ENCODE measurements around the gene PPFIBP2. TPM values are rescaled to one million over a fixed set of nuclear protein-coding genes. Genes with fewer than 3 reads are reported as not detected.

Gene PPFIBP2
- total RNA-seq, 1 donor from 2014 or later: 1.8 TPM

- H3K4me3 Mint-ChIP-seq (ENCODE audit: unreplicated experiment): no peak overlapping the region
- no peak for TF ChIP-seq CTCF (IDR thresholded peaks at IDR 0.05; ENCODE audit: insufficient read depth, low read depth, low read length)
- no peak for TF ChIP-seq EZH2 (IDR thresholded peaks at IDR 0.05; ENCODE audit: insufficient read depth, low read length)
- H3K9me3 Mint-ChIP-seq (ENCODE audit: unreplicated experiment): no peaks in the 10 kb centered on the region
- no peak overlapping the region for H3K4me3 ChIP-seq (ENCODE audit: insufficient read depth, low read depth, low read length)
- H3K9me3 ChIP-seq (ENCODE audit: insufficient read depth, low read depth, low read length): no peaks in the 10 kb centered on the region
- no peaks in the 10 kb centered on the region for H3K79me2 ChIP-seq (ENCODE audit: insufficient read depth, low read length)
- FAIRE-seq (no peak), DNase-seq (ENCODE audit: low read depth) (no peak)
- H3K27ac ChIP-seq (ENCODE audit: low read depth, low read length): no peak overlapping the region
- no peak overlapping the region for H2AFZ ChIP-seq (ENCODE audit: low read depth, low read length)
- H3K27me3 ChIP-seq (ENCODE audit: insufficient read depth, low read length): no peaks in the 10 kb centered on the region
- no peak overlapping the region for H3K27ac Mint-ChIP-seq (ENCODE audit: unreplicated experiment)
- H3K36me3 Mint-ChIP-seq (ENCODE audit: low read depth, unreplicated experiment): no peaks in the 10 kb centered on the region
- peaks cover 19% of the 10 kb centered on the region for H3K27me3 Mint-ChIP-seq (ENCODE audit: low read depth, unreplicated experiment)
- H3K4me1 ChIP-seq (ENCODE audit: insufficient read depth, low read length): no peaks in the 10 kb centered on the region
- H3K4me1 Mint-ChIP-seq (ENCODE audit: low read depth, unreplicated experiment): no peaks in the 10 kb centered on the region
- H3K36me3 ChIP-seq (ENCODE audit: insufficient read depth, low read length): no peaks in the 10 kb centered on the region
- H4K20me1 ChIP-seq (ENCODE audit: insufficient read depth, low read length): no peaks in the 10 kb centered on the region
- no peak overlapping the region for H3K4me2 ChIP-seq (ENCODE audit: low read length)
- no peak overlapping the region for H3K9ac ChIP-seq (ENCODE audit: low read length)
These were observed 33.7 kb upstream of the PPFIBP2 start for GRCh38 chr11:7480113-7480512.

GRCh38 chr11:7484131-7484530 lies 29.7 kb upstream of the PPFIBP2 start:
- Histone ChIP-seq H3K79me2 (ENCODE audit: insufficient read depth, low read length) (no peaks in the 10 kb centered on the region), H3K9ac (ENCODE audit: low read length) (no peak overlapping the region), H3K9me3 (ENCODE audit: insufficient read depth, low read depth, low read length) (no peaks in the 10 kb centered on the region), H3K4me3 (ENCODE audit: insufficient read depth, low read depth, low read length) (no peak overlapping the region), H3K4me2 (ENCODE audit: low read length) (no peak overlapping the region), H3K27me3 (ENCODE audit: insufficient read depth, low read length) (no peaks in the 10 kb centered on the region), H3K36me3 (ENCODE audit: insufficient read depth, low read length) (no peaks in the 10 kb centered on the region), H3K27ac (ENCODE audit: low read depth, low read length) (no peak overlapping the region), H4K20me1 (ENCODE audit: insufficient read depth, low read length) (no peaks in the 10 kb centered on the region), H2AFZ (ENCODE audit: low read depth, low read length) (no peak overlapping the region), H3K4me1 (ENCODE audit: insufficient read depth, low read length) (no peaks in the 10 kb centered on the region)
- DNase-seq (ENCODE audit: low read depth) (no peak), FAIRE-seq (no peak)
- Mint-ChIP-seq H3K4me3 (ENCODE audit: unreplicated experiment) (no peak overlapping the region), H3K27ac (ENCODE audit: unreplicated experiment) (no peak overlapping the region), H3K36me3 (ENCODE audit: low read depth, unreplicated experiment) (no peaks in the 10 kb centered on the region), H3K4me1 (ENCODE audit: low read depth, unreplicated experiment) (no peaks in the 10 kb centered on the region), H3K27me3 (ENCODE audit: low read depth, unreplicated experiment) (no peaks in the 10 kb centered on the region), H3K9me3 (ENCODE audit: unreplicated experiment) (no peaks in the 10 kb centered on the region)
- TF ChIP-seq EZH2 (IDR thresholded peaks at IDR 0.05; ENCODE audit: insufficient read depth, low read length) (no peak), CTCF (IDR thresholded peaks at IDR 0.05; ENCODE audit: insufficient read depth, low read depth, low read length) (no peak)

- Histone ChIP-seq H3K79me2 (ENCODE audit: insufficient read depth, low read length) (no peaks in the 10 kb centered on the region), H4K20me1 (ENCODE audit: insufficient read depth, low read length) (no peaks in the 10 kb centered on the region), H3K36me3 (ENCODE audit: insufficient read depth, low read length) (no peaks in the 10 kb centered on the region), H3K9me3 (ENCODE audit: insufficient read depth, low read depth, low read length) (no peaks in the 10 kb centered on the region), H2AFZ (ENCODE audit: low read depth, low read length) (no peak overlapping the region), H3K4me1 (ENCODE audit: insufficient read depth, low read length) (no peaks in the 10 kb centered on the region), H3K4me2 (ENCODE audit: low read length) (no peak overlapping the region), H3K27me3 (ENCODE audit: insufficient read depth, low read length) (no peaks in the 10 kb centered on the region), H3K27ac (ENCODE audit: low read depth, low read length) (no peak overlapping the region), H3K9ac (ENCODE audit: low read length) (no peak overlapping the region), H3K4me3 (ENCODE audit: insufficient read depth, low read depth, low read length) (no peak overlapping the region)
- no peaks in the 10 kb centered on the region for H3K4me1 Mint-ChIP-seq (ENCODE audit: low read depth, unreplicated experiment)
- no peaks in the 10 kb centered on the region for H3K9me3 Mint-ChIP-seq (ENCODE audit: unreplicated experiment)
- H3K27me3 Mint-ChIP-seq (ENCODE audit: low read depth, unreplicated experiment): no peaks in the 10 kb centered on the region
- no peak overlapping the region for H3K27ac Mint-ChIP-seq (ENCODE audit: unreplicated experiment)
- TF ChIP-seq EZH2 (IDR thresholded peaks at IDR 0.05; ENCODE audit: insufficient read depth, low read length) (no peak), CTCF (IDR thresholded peaks at IDR 0.05; ENCODE audit: insufficient read depth, low read depth, low read length) (no peak)
- DNase-seq (ENCODE audit: low read depth): no peak
- H3K36me3 Mint-ChIP-seq (ENCODE audit: low read depth, unreplicated experiment): no peaks in the 10 kb centered on the region
- FAIRE-seq: no peak
- H3K4me3 Mint-ChIP-seq (ENCODE audit: unreplicated experiment): no peak overlapping the region
These were observed 29.2 kb upstream of the PPFIBP2 start for GRCh38 chr11:7484645-7485044.
